Psoas muscle (tissue), 8 donors: Measurements from ENCODE around the gene WDR88. TPM values are rescaled to one million over a fixed set of nuclear protein-coding genes. Genes with fewer than 3 reads are reported as not detected.

ENCODE experiments used
- ATAC-seq, 4 donors: fragments of 200-7000 bp; cut with Tn5 transposase; one replicate each; pipeline ENCODE4 v1.9.1; 2020; ENCODE audit warnings: moderate library complexity in 3 of 4, mild to moderate bottlenecking in 2 of 4
- DNase-seq, 2 donors: peaks; one replicate each; pipeline ENCODE4 v3.0.0-alpha.2; 2020
- H3K27ac ChIP-seq: fragments of 200-600 bp; one replicate; pipeline ENCODE4 v1.8.0; 2022
- H3K27me3 ChIP-seq, 3 donors: fragments of 200-600 bp in 1 of 3; one replicate each; pipeline versions ENCODE4 v1.6.1 to v1.8.0; 2013 to 2022; ENCODE audit warnings: low read length in 2 of 3, mild to moderate bottlenecking in 2 of 3, moderate library complexity in 1 of 3; ENCODE audit not compliant: insufficient read depth in 3 of 3
- H3K36me3 ChIP-seq, 2 donors: fragments of 200-600 bp in 1 of 2; one replicate each; pipeline versions ENCODE4 v1.6.1 to v1.8.0; 2013 to 2022; ENCODE audit warnings: low read depth in 1 of 2, mild to moderate bottlenecking in 1 of 2, moderate library complexity in 1 of 2; ENCODE audit not compliant: insufficient read depth in 1 of 2
- H3K4me1 ChIP-seq: fragments of 200-600 bp; one replicate; pipeline ENCODE4 v1.8.0; 2022
- H3K4me3 ChIP-seq: fragments of 200-600 bp; one replicate; pipeline ENCODE4 v1.8.0; 2022; ENCODE audit warnings: mild to moderate bottlenecking
- H3K9me3 ChIP-seq: fragments of 200-600 bp; one replicate; pipeline ENCODE4 v1.8.0; 2022
- WGBS, 3 donors: extraction: QIAGEN DNeasy Blood & Tissue Kit; methylation state at CpG; one replicate each; pipeline versions ENCODE4 v1.1.6 to v1.1.7; 2013; 5-methylcytosine and 5-hydroxymethylcytosine counted together
- intact Hi-C, 2 donors: fragments of 100-400 bp; cut with DNase I; formaldehyde crosslinking; loops; one replicate each; pipeline versions ENCODE4 v1.11.0 to v1.14.2; 2022
- polyA plus RNA-seq, 3 donors: library from polyadenylated mRNA; stranded (reverse); fragments of 200-250 nt; gene quantifications; one replicate each; pipeline ENCODE4 v1.2.3, GENCODE V29; 2013
- total RNA-seq, 4 donors: library from RNA; stranded (reverse); fragmentation: NEBNext Ultra II Directional in 2 of 4; extraction: Animal tissue kit (Norgen Biotek cat#: 25700) in 2 of 4; gene quantifications; one replicate each; pipeline versions ENCODE4 v1.2.1 to v1.2.4, GENCODE V29; 2021 to 2023
- TF ChIP-seq, protein P1 (sequence below): fragments of 200-600 bp; IDR thresholded peaks from one replicate; pipeline ENCODE4 v1.8.0; 2022; ENCODE audit warnings: antibody characterized with exemption
- donor health status: healthy with polysubstance abuse.
- donor health status: DM: no; HTN: no; CAD: no; lungs with moderate emphysema.
- donor health status: Bipolar disorder and iron deficiency.
- donor health status: healthy.
- donor health status: DM: yes; HTN: yes; CAD: no.
- donor health status: DM: no; HTN: no; CAD: no.
- donor health status: DM: no; HTN: no; CAD: no.
- donor health status: DM: yes; HTN: yes; CAD: no.

WDR88 gene
- total and polyA plus RNA-seq, 7 donors: 0.06 TPM; not detected in 6

DNA sequence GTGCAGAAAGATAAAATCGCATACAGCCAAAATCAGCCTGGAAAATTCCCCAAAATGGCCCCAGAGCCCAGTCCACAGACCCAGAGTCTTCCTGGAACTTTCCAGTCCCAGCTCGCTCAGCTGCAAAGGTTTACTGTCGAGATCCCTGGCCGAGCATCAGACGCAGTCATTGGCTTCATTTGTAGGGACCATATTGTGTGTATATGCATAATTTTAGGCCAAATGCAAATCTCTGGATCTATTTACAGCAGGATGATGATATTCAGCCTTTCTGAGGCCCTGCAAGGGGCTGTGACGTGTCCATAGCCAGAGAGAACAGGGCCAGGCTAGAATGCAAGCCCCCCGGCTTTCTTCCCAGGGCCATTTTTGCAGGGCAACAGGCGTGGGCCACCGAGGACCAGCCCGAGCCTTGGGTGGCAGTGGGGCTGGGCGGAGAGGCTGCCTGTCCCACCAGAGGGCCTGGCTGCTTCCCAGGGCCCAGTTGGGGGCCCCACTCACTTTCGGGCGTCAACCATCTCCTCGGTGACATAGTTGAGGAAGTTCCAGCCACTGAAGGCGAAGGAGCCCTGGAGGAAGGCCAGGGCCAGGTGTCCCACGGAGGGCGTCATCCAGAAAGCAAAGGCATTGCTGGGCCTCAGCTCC is 80.0 kb downstream of the WDR88 start:
- Histone ChIP-seq H3K4me1 (no peaks in the 10 kb centered on the region), H3K4me3 (no peak overlapping the region), H3K27me3 (no peaks in the 10 kb centered on the region), H3K36me3 (peaks cover 0 to 6% of the 10 kb centered on the region in 2 donors), H3K27ac (no peak overlapping the region), H3K9me3 (no peaks in the 10 kb centered on the region)
- 72 to 76% (median 73%) methylated on average over 17 of the region's 17 CpGs for WGBS, 3 donors
- intact Hi-C loops: no loop called here
- DNase-seq (peak in 1 of 2 donors; percentile 44), ATAC-seq (no peak)
- TF ChIP-seq, protein P1, sequence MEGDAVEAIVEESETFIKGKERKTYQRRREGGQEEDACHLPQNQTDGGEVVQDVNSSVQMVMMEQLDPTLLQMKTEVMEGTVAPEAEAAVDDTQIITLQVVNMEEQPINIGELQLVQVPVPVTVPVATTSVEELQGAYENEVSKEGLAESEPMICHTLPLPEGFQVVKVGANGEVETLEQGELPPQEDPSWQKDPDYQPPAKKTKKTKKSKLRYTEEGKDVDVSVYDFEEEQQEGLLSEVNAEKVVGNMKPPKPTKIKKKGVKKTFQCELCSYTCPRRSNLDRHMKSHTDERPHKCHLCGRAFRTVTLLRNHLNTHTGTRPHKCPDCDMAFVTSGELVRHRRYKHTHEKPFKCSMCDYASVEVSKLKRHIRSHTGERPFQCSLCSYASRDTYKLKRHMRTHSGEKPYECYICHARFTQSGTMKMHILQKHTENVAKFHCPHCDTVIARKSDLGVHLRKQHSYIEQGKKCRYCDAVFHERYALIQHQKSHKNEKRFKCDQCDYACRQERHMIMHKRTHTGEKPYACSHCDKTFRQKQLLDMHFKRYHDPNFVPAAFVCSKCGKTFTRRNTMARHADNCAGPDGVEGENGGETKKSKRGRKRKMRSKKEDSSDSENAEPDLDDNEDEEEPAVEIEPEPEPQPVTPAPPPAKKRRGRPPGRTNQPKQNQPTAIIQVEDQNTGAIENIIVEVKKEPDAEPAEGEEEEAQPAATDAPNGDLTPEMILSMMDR: no peak

DNA sequence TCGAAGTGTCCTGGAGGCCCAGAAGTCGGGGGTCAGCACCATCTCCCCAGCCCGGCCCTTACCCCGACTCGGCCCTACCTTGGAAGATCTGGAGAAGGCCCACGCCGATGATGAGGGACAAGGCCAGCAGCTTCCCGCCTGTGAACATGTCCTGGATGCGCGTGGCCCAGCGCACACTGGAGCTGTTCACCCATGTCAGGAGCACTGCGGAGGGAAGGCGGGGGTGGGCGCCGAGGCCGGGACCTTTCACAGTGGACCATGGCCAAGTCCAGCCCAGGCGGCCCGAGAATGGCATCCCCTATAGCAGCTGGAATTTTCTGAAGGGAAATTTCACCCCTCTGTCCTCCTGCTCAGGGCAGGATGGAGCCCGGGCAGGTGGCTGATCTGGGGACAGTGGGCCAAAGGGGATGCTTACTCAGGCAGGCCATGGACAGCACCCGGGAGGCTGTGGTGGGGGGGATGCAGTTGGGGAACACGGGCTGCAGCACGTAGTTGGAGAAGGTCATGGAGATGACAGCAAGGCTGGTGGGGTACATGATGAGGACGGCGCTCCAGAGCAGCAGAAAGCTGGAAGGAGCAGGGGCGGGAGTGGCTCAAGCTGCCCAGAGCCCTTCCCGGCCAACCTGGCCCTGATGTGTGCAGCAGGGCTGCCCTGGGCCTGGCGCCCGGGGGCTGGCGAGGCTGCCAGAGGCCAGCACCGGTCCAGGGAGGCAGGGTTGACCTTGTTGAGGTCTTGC is 80.7 kb downstream of the WDR88 start:
- Histone ChIP-seq H3K36me3 (peaks cover 0 to 4% of the 10 kb centered on the region in 2 donors), H3K27ac (no peak overlapping the region), H3K4me1 (no peaks in the 10 kb centered on the region), H3K9me3 (no peaks in the 10 kb centered on the region), H3K27me3 (no peaks in the 10 kb centered on the region), H3K4me3 (no peak overlapping the region)
- TF ChIP-seq, protein P1: no peak
- peak in 1 of 2 donors; percentile 45 for DNase-seq
- intact Hi-C loops: no loop called here
- WGBS, 3 donors: 60 to 67% (median 65%) methylated on average over 30 of the region's 30 CpGs
- peak in 2 of 4 donors; percentile 51 to 60 for ATAC-seq

DNA sequence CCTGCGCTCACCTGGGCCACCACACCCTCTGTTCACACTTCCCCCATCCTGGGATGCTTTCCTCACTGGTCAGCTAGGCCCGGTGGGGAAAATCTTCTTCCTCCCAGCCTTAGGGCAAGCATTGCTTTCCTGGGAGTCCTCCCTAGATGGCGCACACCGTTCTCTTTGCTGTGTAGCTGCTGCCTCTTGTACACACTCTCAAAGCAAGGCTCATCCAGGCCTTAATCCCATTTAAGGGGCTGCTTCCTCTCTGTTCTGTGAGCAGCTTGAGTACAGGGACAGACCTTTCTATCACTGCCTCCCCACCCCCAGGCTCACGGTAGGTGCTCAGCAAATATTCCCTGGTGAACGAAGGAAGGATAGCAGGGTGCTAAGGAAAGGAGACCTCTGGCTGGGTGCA is 82.7 kb downstream of the WDR88 start:
- DNase-seq (peak in 1 of 2 donors; percentile 26), ATAC-seq (no peak)
- H3K4me1 ChIP-seq: no peaks in the 10 kb centered on the region
- TF ChIP-seq, protein P1: no peak
- no peaks in the 10 kb centered on the region for H3K27me3 ChIP-seq
- no peaks in the 10 kb centered on the region for H3K9me3 ChIP-seq
- H3K4me3 ChIP-seq: no peak overlapping the region
- H3K36me3 ChIP-seq: no peaks in the 10 kb centered on the region
- WGBS, 3 donors: 55 to 58% (median 57%) methylated on average over 6 of the region's 6 CpGs
- intact Hi-C loops: no loop called here
- H3K27ac ChIP-seq: no peak overlapping the region

DNA sequence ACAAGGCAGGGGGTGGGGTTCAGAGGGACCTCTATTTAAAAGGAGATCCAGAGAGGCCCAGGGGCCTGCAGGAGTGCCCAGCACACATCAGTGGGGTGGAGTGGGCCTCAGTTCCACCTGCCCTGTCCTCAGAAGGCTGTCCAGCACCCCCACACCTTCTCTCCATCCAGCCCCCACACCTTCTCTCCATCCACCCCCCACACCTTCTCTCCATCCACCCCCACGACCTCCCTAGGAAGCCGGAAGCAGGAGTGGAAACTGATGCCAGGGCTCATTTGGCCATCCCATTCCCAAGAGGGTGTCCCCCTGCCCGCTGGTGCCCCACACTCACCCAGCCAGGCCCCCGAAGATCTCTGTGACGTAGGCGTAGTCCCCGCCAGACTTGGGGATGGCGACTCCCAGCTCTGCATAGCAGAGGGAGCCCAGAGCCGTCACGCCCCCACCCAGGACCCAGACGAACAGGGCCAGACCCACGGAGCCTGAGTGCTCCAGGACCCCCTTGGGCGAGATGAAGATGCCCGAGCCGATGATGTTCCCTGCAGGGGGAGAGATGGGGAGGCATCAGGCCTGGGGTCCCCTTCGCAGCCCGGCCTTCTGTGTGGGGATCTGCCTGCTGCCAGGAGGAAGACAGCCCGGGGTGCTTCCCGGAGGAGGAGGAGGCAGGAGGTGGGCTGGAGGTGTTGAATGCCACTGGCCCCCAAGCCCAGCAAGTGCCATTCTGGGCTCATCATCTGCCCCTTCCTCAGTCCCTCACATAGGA is 83.7 kb downstream of the WDR88 start:
- intact Hi-C loops: no loop called here
- Histone ChIP-seq H3K4me3 (no peak overlapping the region), H3K27me3 (peaks cover 0 to 2% (median 0%) of the 10 kb centered on the region in 3 donors), H3K36me3 (no peaks in the 10 kb centered on the region), H3K9me3 (no peaks in the 10 kb centered on the region), H3K4me1 (no peaks in the 10 kb centered on the region), H3K27ac (no peak overlapping the region)
- no peak for ATAC-seq
- TF ChIP-seq, protein P1: no peak
- peak in 1 of 2 donors; percentile 20 for DNase-seq
- 83 to 91% (median 88%) methylated on average over 17 to 19 of the region's 19 CpGs for WGBS, 3 donors
